Stimulated activated CD8-positive, alpha-beta memory T cell treated with anti-CD3 and anti-CD28 coated beads, Interleukin-7, amount 100 ng/mL, for 24 hours (primary cell): ENCODE measurements around the gene AQP10.
"Not testable (repeated sequence)": the region's sequence is repeated elsewhere in the genome, so short reads cannot be mapped to it uniquely, and the experiment has no call there.

Experiments used
- DNase-seq: peaks from one replicate; pipeline ENCODE4 v3.0.0-alpha.2; 2020; ENCODE audit warnings: low read depth

The AQP10 gene

GRCh38 chr1:154320882-154321608 lies at the start of gene AQP10:
AQP10 (plus strand) TSS chr1:154321093; CDS start chr1:154321156, 63 bp downstream.
- no peak for DNase-seq

- peak; percentile 94 for DNase-seq
These were observed 48.5 kb upstream of the AQP10 start, which contains the start of gene HAX1 for GRCh38 chr1:154272217-154272998. HAX1 (plus strand) TSS chr1:154272629; CDS start chr1:154272724, 95 bp downstream.

- no peak for DNase-seq
These were observed 47.8 kb upstream of the AQP10 start for GRCh38 chr1:154272999-154273563.

- no peak for DNase-seq
These were observed 44.1 kb upstream of the AQP10 start for GRCh38 chr1:154276797-154277196.

GRCh38 chr1:154287591-154287990 lies 33.3 kb upstream of the AQP10 start:
- DNase-seq, result not testable (repeated sequence)

- no peak for DNase-seq
These were observed 32.2 kb upstream of the AQP10 start for GRCh38 chr1:154288661-154289060.

- DNase-seq, result no peak
These were observed 30.0 kb upstream of the AQP10 start for GRCh38 chr1:154290921-154291320.

GRCh38 chr1:154295408-154296235 lies 25.3 kb upstream of the AQP10 start:
- no peak for DNase-seq

- no peak for DNase-seq
These were observed 19.3 kb upstream of the AQP10 start for GRCh38 chr1:154301582-154301981.

GRCh38 chr1:154304664-154305337 lies 16.1 kb upstream of the AQP10 start:
- no peak for DNase-seq

- DNase-seq, result no peak
These were observed 14.7 kb upstream of the AQP10 start for GRCh38 chr1:154306151-154306550.

- not testable (repeated sequence) for DNase-seq
These were observed 13.1 kb upstream of the AQP10 start for GRCh38 chr1:154307670-154308270.

- DNase-seq, result not testable (repeated sequence)
These were observed 11.8 kb upstream of the AQP10 start for GRCh38 chr1:154309136-154309535.

GRCh38 chr1:154312229-154313065 lies 8.4 kb upstream of the AQP10 start:
- not testable (repeated sequence) for DNase-seq

GRCh38 chr1:154313066-154313356 lies 7.9 kb upstream of the AQP10 start:
- DNase-seq, result no peak

GRCh38 chr1:154314226-154314625 lies 6.7 kb upstream of the AQP10 start:
- not testable (repeated sequence) for DNase-seq

GRCh38 chr1:154316704-154317103 lies 4.2 kb upstream of the AQP10 start:
- DNase-seq, result no peak

- no peak for DNase-seq
These were observed 2.5 kb upstream of the AQP10 start for GRCh38 chr1:154318386-154318785.

- not testable (repeated sequence) for DNase-seq
These were observed 679 bp downstream of the AQP10 start for GRCh38 chr1:154321609-154321934.

GRCh38 chr1:154323493-154323892 lies 2.6 kb downstream of the AQP10 start:
- no peak for DNase-seq
